MG63 (cell line): ENCODE data around the gene XAB2. TPM values are rescaled to one million over a fixed set of nuclear protein-coding genes. Genes with fewer than 3 reads are reported as not detected.

Source experiments
- DNase-seq: peaks from one replicate; pipeline ENCODE4 v3.0.0-alpha.2; 2020
- H3K27me3 ChIP-seq: fragments of 250-450 bp; sonication (Bioruptor Pico); 2 replicates; pipeline ENCODE4 v1.5.1; 2020; ENCODE audit warnings: mild to moderate bottlenecking, moderate library complexity
- H3K36me3 ChIP-seq: fragments of 250-450 bp; sonication (Bioruptor Pico); 2 replicates; pipeline ENCODE4 v1.5.1; 2020; ENCODE audit warnings: mild to moderate bottlenecking, moderate library complexity
- H3K4me3 ChIP-seq: fragments of 250-450 bp; sonication (Bioruptor Pico); 2 replicates; pipeline ENCODE4 v1.5.1; 2020; ENCODE audit warnings: mild to moderate bottlenecking, moderate library complexity
- H3K9me3 ChIP-seq: fragments of 250-450 bp; sonication (Bioruptor Pico); 2 replicates; pipeline ENCODE4 v1.5.1; 2020; ENCODE audit warnings: mild to moderate bottlenecking, moderate library complexity
- total RNA-seq: library from RNA; depleted of rRNA; stranded (reverse); fragments of >200 nt; shearing (Covaris generic); gene quantifications from 2 replicates; pipeline ENCODE4 v1.2.3, GENCODE V29; 2014; ENCODE audit warnings: low replicate concordance

The XAB2 gene
- total RNA-seq, 1 experiment from 2014 or later: 115 TPM

- Histone ChIP-seq H3K4me3 (no peak overlapping the region), H3K9me3 (no peaks in the 10 kb centered on the region), H3K27me3 (peaks cover 33% of the 10 kb centered on the region), H3K36me3 (no peaks in the 10 kb centered on the region)
- no peak for DNase-seq
Observed at GRCh38 chr19:7640803-7641202, 11.5 kb upstream of the XAB2 start.

- H3K27me3 ChIP-seq: peaks cover 37% of the 10 kb centered on the region
- H3K9me3 ChIP-seq: no peaks in the 10 kb centered on the region
- no peak for DNase-seq
- H3K36me3 ChIP-seq: no peaks in the 10 kb centered on the region
- no peak overlapping the region for H3K4me3 ChIP-seq
Observed at GRCh38 chr19:7639863-7640348, 10.6 kb upstream of the XAB2 start.

- no peak for DNase-seq
- H3K4me3 ChIP-seq: no peak overlapping the region
- H3K36me3 ChIP-seq: no peaks in the 10 kb centered on the region
Observed at GRCh38 chr19:7638802-7639465, 9.6 kb upstream of the XAB2 start.

DNA sequence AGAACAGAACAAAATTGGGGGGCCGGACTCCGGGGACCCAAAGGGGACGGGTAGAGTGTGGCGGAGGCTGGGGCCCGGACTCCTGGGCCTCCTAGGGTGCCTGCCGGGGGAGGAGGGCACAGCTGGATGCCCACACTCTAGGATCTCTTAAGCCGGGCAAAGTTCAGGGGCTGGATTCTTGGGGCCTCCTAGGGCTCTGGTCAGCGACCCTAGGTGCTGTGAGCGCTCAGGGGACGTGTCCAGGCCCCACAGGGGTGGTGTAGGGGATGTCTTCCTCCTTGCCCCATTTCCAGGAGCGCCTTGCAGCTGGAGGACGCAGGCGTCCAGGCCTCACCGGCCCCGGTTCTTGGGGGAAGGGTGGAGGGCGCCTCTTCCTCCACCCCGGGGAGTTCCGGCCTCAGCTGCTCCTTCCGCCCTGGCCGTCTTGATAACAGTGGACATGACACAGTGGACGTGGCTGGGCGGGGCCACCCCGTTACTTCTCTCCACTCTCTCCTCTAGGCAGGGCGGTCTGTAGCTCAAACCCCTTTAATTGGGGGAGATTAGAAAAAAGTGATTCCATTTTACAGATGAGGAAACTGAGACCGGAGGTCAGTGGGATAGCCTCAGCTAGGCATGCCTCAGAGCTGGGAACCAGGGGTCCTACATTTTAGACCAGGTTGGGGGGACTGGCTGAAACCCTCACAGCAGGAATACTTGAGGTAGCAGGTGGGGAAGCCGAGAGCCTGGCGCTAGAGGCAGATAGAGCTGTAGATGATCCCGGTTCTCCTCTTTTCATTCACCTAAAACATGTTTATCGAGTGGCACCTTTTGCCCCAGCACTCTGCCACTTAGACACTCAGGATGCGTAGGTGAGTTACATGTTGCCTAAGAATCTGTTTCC lies 8.3 kb upstream of the XAB2 start:
- H3K9me3 ChIP-seq: no peaks in the 10 kb centered on the region
- peak overlapping the region; percentile 38 for H3K4me3 ChIP-seq
- H3K36me3 ChIP-seq: no peaks in the 10 kb centered on the region
- no peak for DNase-seq
- peaks cover 37% of the 10 kb centered on the region for H3K27me3 ChIP-seq

More at GRCh38 chr19:7638802-7639465, 9.6 kb upstream of the XAB2 start:
- H3K27me3 ChIP-seq: peaks cover 39% of the 10 kb centered on the region
- no peaks in the 10 kb centered on the region for H3K9me3 ChIP-seq

- peak within 1 kb of the TSS; percentile 38 for H3K4me3 ChIP-seq
- DNase-seq: peak; percentile 38
- no peaks in the 10 kb centered on the region for H3K9me3 ChIP-seq
- H3K27me3 ChIP-seq: peaks cover 37% of the 10 kb centered on the region
- H3K36me3 ChIP-seq: peaks cover 7% of the 10 kb centered on the region
Observed at GRCh38 chr19:7636691-7637373, 7.5 kb upstream of the XAB2 start, which contains the start of gene STXBP2. TSS of gene STXBP2 (plus strand) at chr19:7637110. CDS start at chr19:7637150, 40 bp downstream.

DNA sequence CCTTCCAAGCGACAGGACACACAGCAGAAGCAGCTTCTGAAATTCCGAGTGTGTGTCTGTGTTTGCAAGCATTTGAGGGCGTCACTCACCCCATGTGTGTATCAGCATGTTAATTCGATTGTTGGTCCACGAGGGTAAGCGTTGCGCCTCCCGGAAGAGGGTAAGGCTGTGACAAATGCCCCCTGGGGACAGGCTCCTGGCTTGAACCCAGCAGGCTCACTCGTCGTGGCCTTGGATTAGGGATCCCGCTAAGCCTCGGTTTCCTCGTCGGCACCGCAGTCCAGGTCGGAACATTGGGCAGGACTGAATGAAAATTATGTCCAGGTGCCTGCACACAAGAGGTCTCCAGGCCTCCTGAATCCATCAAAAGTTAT lies 7.0 kb upstream of the XAB2 start:
- Histone ChIP-seq H3K9me3 (no peaks in the 10 kb centered on the region), H3K36me3 (peaks cover 7% of the 10 kb centered on the region), H3K4me3 (no peak overlapping the region; the same call in 1 of the 2 replicates), H3K27me3 (peaks cover 37% of the 10 kb centered on the region)
- DNase-seq: no peak

DNA sequence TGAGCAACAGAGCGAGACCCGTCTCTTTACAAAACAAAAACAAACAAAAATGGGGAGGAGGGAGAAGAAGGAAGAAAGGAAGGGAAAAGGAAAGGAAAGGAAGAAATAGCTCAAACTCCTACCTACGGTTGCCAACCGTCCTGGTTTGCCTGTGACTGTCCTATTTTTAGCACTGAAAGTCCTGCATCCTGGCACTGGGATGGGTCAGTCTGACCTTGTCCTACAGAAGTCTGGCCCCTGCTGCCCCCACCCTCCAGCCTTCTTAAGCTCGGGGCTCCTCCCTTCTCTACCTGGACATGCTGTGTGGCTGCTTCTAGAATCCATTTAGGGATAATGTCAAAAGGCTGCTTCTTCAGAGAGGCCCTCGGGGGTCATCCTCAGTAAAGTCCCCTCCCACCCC lies 6.3 kb upstream of the XAB2 start:
- Histone ChIP-seq H3K9me3 (no peaks in the 10 kb centered on the region), H3K27me3 (peaks cover 37% of the 10 kb centered on the region), H3K4me3 (no peak overlapping the region), H3K36me3 (peaks cover 7% of the 10 kb centered on the region)
- DNase-seq: no peak

DNA sequence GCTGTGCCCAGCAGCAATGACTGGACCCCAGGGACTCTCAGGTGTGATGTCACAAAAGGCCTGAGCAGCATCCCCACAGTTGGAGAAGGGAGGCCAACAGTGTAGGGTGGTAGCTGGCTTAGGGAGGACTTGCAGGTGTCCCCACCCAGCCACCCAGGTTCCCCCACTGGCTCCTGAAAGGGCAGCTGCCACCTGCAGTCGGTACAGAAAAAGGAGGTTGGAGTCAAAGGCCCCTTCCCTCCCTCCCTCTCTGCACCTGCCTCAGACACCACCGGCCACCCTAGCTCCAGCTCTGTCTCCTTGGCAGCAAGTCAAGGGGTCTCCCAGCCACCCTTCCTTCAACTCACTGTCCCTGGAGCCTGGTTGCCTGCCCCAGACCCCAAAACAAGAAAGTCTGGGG lies 4.4 kb upstream of the XAB2 start, which contains the start of gene PCP2:
Gene PCP2, minus strand, starts transcription at position 22 of the 400 bp plus-strand sequence. CDS start 262 bp downstream, outside the sequence.
- no peak for DNase-seq
- Histone ChIP-seq H3K4me3 (no peak within 1 kb of the TSS), H3K36me3 (peaks cover 7% of the 10 kb centered on the region), H3K9me3 (no peaks in the 10 kb centered on the region), H3K27me3 (peaks cover 36% of the 10 kb centered on the region)

- Histone ChIP-seq H3K9me3 (no peaks in the 10 kb centered on the region), H3K27me3 (peaks cover 27% of the 10 kb centered on the region), H3K4me3 (no peak overlapping the region), H3K36me3 (peaks cover 13% of the 10 kb centered on the region)
- no peak for DNase-seq
Observed at GRCh38 chr19:7632340-7633203, 3.2 kb upstream of the XAB2 start.

DNA sequence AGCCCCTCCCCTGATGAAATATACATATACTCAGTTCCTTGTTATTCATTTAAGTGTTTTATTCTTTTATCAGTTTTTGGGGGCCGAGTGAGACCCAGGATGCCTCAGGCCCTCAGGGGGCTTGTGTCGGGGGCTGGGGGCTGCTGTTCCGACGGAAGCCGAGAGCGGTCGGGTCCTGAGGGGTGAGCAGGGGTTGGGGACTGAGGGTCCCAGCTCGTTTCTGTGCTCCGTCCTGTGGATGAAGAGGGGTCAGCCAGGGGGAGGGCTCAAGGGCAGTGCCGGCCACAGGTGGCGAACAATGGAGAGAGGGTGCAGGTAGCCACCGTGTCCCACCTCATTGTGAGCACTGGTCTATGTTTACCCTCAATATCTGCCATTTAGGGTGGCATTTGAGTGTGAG lies 2.2 kb upstream of the XAB2 start:
- DNase-seq: no peak
- Histone ChIP-seq H3K27me3 (peaks cover 17% of the 10 kb centered on the region), H3K4me3 (no peak overlapping the region), H3K9me3 (no peaks in the 10 kb centered on the region), H3K36me3 (peaks cover 22% of the 10 kb centered on the region)

DNA sequence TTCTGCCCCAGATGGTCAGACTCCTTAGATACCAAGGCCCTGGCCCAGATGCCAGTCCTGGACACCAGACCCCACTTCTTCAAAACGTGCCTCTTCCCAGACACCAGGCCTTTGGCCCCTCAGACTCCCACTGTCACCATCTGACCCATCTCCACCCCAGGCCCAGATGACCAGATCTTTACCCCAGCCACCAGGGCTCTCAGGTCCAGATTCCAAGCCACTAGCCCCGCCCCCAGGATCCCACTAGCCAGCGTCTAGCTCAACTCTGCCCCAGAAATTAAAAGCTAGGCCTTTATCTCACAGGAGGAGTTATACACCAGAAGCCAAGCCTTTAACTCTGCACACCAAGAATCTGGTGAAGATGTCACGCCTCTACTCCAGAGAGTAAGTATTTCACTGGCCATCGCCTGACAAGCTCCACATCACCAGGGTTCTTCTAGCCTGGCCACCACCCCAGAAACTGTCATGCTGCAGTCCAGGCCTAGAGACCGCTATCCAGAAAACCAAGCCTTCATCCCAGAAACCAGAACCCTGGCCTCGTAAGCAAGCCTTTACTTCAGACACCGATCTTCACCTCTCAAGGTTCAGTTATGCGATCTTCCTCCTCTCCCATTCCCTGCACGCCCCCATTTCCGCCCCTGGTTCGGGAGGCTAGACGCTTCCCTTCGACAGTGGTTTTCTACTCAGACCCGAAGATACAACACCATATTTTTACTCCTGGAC lies 595 bp downstream of the XAB2 start:
- Histone ChIP-seq H3K36me3 (peaks cover 43% of the 10 kb centered on the region), H3K4me3 (peak overlapping the region; percentile 93), H3K9me3 (no peaks in the 10 kb centered on the region), H3K27me3 (no peaks in the 10 kb centered on the region)
- DNase-seq: no peak

DNA sequence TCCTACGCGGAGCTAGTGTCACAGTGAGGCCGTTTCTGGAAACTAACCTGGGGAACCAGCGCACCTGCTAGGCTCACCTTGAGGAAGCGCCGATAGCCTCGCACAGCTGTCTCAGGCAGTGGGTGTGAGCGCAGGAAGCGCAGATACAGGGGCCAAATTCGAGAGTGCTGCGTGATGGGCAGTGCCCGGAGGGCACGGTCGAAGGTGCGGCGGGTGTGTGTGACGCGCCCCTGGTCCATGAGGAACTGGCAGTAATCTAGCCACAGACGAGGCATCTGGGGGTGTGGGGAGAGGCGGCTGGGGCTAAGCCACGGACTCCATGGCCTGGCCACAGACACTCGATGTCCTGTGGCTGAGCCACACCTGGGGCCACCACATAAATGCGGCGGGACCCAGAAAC lies 2.2 kb downstream of the XAB2 start:
- no peak for DNase-seq
- H3K27me3 ChIP-seq: no peaks in the 10 kb centered on the region
- no peaks in the 10 kb centered on the region for H3K9me3 ChIP-seq
- peaks cover 55% of the 10 kb centered on the region for H3K36me3 ChIP-seq
- H3K4me3 ChIP-seq: no peak overlapping the region

DNA sequence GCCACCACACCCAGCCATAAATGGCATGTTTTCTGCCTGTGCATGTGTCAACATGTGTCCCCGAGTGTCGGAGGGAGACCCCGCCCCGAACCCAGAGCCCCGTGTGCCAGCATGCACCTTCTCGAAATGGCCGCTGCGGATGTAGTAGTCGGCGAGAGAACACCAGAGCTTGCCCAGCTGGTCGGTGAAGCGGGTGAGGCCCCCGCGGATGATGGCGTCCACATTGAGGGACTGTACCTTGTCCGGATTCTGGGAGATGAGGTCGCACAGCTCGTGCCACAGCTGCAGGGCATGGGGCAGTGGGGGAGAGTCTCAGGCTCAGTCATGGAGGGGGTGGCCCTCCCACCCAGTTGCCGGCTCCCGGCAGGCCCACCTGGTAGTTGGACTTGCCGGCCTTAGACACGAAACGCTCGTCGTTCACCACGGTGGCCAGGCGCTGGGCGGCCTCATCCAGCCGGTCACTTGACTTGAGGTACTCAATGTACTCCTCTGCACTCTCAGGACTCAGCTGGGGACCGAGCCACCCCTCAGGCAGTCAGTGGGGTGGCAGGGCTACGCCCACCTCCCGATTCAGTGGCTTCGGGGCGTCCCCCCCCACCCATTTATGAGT lies 3.5 kb downstream of the XAB2 start:
- peaks cover 63% of the 10 kb centered on the region for H3K36me3 ChIP-seq
- no peak overlapping the region for H3K4me3 ChIP-seq
- no peaks in the 10 kb centered on the region for H3K9me3 ChIP-seq
- no peaks in the 10 kb centered on the region for H3K27me3 ChIP-seq
- no peak for DNase-seq

DNA sequence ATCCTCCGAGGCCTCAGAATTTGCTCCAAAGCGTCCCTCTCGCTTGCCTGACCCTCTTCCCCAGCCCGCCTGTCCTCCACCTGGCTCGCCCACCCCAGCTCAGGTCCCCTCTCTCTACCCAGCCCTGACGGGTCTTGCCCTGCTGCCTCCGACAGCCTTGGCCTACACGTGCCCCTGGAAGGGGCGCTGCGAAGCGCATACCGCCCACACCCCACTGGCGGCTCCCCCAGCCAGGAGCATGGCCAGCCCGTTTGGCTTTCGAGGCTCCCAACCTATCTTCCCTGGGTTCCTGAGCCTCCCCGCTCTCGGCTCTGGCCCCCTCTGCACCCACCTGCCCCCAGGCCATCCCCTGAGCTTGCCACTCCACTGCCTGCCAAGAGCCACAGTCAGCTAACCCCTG lies 4.5 kb downstream of the XAB2 start:
- Histone ChIP-seq H3K36me3 (peaks cover 73% of the 10 kb centered on the region), H3K27me3 (no peaks in the 10 kb centered on the region), H3K9me3 (no peaks in the 10 kb centered on the region), H3K4me3 (no peak overlapping the region)
- no peak for DNase-seq
